Caco-2 (cell line): ENCODE results near the gene SEPTIN12. TPM values are rescaled to one million over a fixed set of nuclear protein-coding genes. Genes with fewer than 3 reads are reported as not detected.

Source experiments
- BruUV-seq: library from RNA; stranded (reverse); fragments of 400-500 nt; replicated peaks from 2 replicates; lab custom pipeline; 2021; lab: Mats Ljungman, UMichigan
- CTCF ChIA-PET: fragments of 300-600 bp; sonication (Branson Sonifier 250); formaldehyde crosslinking; loops from one replicate; lab custom pipeline; 2022; ENCODE audit warnings: antibody characterized with exemption; lab: Charles Lee
- POLR2A ChIA-PET: fragments of 300-600 bp; sonication (Branson Sonifier 250); formaldehyde crosslinking; loops from one replicate; lab custom pipeline; 2022; ENCODE audit warnings: antibody characterized with exemption; lab: Charles Lee
- DNase-seq, 2 experiments: peaks; one replicate each; pipeline versions ENCODE4 v3.0.0 to v3.0.0-alpha.2; 2020 to 2022
- H3K27me3 ChIP-seq: replicated peaks from 2 replicates; pipeline ENCODE4 v1.6.0; 2011; ENCODE audit warnings: low read length; ENCODE audit not compliant: control insufficient read depth, insufficient read depth
- H3K36me3 ChIP-seq: 2 replicates; pipeline ENCODE4 v1.5.1; 2011; ENCODE audit warnings: low read length; ENCODE audit not compliant: control insufficient read depth, insufficient read depth
- H3K4me1 ChIP-seq: fragments of 250-450 bp; sonication (Bioruptor Pico); 2 replicates; pipeline ENCODE4 v1.5.1; 2020; ENCODE audit warnings: mild to moderate bottlenecking
- H3K4me3 ChIP-seq: 2 replicates; pipeline ENCODE4 v1.5.1; 2011; ENCODE audit warnings: low read depth, mild to moderate bottlenecking, control low read depth, low read length
- H3K9me3 ChIP-seq: fragments of 250-450 bp; sonication (Bioruptor Pico); 2 replicates; pipeline ENCODE4 v1.5.1; 2020; ENCODE audit warnings: mild to moderate bottlenecking, moderate library complexity
- H3K27ac Mint-ChIP-seq: one replicate; pipeline ENCODE4 v1.8.0; 2022; ENCODE audit warnings: mixed read lengths; ENCODE audit not compliant: unreplicated experiment
- H3K27me3 Mint-ChIP-seq: one replicate; pipeline ENCODE4 v1.8.0; 2022; ENCODE audit warnings: mixed read lengths; ENCODE audit not compliant: insufficient read depth, unreplicated experiment
- H3K36me3 Mint-ChIP-seq: one replicate; pipeline ENCODE4 v1.8.0; 2022; ENCODE audit warnings: mild to moderate bottlenecking, mixed read lengths; ENCODE audit not compliant: insufficient read depth, unreplicated experiment
- H3K4me1 Mint-ChIP-seq: one replicate; pipeline ENCODE4 v1.8.0; 2022; ENCODE audit warnings: low read depth, mixed read lengths; ENCODE audit not compliant: unreplicated experiment
- H3K4me3 Mint-ChIP-seq: one replicate; pipeline ENCODE4 v1.8.0; 2022; ENCODE audit warnings: mild to moderate bottlenecking, moderate library complexity, mixed read lengths; ENCODE audit not compliant: unreplicated experiment
- H3K9me3 Mint-ChIP-seq: one replicate; pipeline ENCODE4 v1.8.0; 2022; ENCODE audit warnings: mixed read lengths; ENCODE audit not compliant: unreplicated experiment
- intact Hi-C: fragments of 100-400 bp; cut with micrococcal nuclease; formaldehyde crosslinking; loops from one replicate; pipeline ENCODE4 v1.10.0; 2022; ENCODE audit not compliant: unreplicated experiment
- total RNA-seq: library from RNA; stranded (reverse); gene quantifications from 2 replicates; pipeline ENCODE4 v1.2.3, GENCODE V29; 2022
- TF ChIP-seq, protein P1 (sequence below), 2 experiments: fragments of 200-600 bp in 1 of 2; IDR thresholded peaks; 1 replicate in 1 of 2; 2 replicates in 1 of 2; pipeline versions ENCODE4 v1.5.1 to v1.8.0; 2011 to 2022; ENCODE audit warnings: antibody characterized with exemption in 1 of 2, control low read depth in 1 of 2, inconsistent platforms in 1 of 2, low read depth in 1 of 2, low read length in 1 of 2, mild to moderate bottlenecking in 1 of 2, moderate library complexity in 1 of 2; ENCODE audit not compliant: insufficient read depth in 1 of 2, severe bottlenecking in 1 of 2, unreplicated experiment in 1 of 2

SEPTIN12 gene
- total RNA-seq, 1 experiment from 2014 or later, result not detected

DNA sequence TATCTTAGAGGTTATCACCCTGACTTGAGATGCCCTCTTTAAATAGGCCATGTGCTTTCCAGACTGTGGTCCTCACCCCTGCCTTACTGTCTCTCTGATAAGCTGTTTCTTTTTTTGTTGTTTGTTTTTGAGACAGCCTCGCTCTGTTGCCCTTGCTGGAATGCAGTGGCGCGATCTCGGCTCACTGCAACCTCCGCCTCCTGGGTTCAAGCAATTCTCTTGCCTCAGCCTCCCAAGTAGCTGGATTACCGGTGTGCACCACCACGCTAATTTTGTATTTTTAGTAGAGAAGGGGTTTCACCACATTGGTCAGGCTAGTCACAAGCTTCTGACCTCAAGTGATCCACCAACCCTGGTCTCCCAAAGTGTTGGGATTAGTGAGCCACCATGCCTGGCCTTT is 765 bp upstream of the SEPTIN12 start:
- BruUV-seq, result no TSS peak
- TF ChIP-seq, protein P1, sequence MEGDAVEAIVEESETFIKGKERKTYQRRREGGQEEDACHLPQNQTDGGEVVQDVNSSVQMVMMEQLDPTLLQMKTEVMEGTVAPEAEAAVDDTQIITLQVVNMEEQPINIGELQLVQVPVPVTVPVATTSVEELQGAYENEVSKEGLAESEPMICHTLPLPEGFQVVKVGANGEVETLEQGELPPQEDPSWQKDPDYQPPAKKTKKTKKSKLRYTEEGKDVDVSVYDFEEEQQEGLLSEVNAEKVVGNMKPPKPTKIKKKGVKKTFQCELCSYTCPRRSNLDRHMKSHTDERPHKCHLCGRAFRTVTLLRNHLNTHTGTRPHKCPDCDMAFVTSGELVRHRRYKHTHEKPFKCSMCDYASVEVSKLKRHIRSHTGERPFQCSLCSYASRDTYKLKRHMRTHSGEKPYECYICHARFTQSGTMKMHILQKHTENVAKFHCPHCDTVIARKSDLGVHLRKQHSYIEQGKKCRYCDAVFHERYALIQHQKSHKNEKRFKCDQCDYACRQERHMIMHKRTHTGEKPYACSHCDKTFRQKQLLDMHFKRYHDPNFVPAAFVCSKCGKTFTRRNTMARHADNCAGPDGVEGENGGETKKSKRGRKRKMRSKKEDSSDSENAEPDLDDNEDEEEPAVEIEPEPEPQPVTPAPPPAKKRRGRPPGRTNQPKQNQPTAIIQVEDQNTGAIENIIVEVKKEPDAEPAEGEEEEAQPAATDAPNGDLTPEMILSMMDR (IDR thresholded peaks at IDR 0.05; ENCODE audit: insufficient read depth in 1 of 2, low read depth in 1 of 2, low read length in 1 of 2, severe bottlenecking in 1 of 2, unreplicated experiment in 1 of 2), result no peak
- H3K27me3 Mint-ChIP-seq, result no peaks in the 10 kb centered on the region
- no peaks in the 10 kb centered on the region for H3K9me3 Mint-ChIP-seq
- H3K36me3 Mint-ChIP-seq, result peaks cover 8% of the 10 kb centered on the region
- H3K9me3 ChIP-seq, result no peaks in the 10 kb centered on the region
- H3K36me3 ChIP-seq, result no peaks in the 10 kb centered on the region
- peaks cover 12% of the 10 kb centered on the region for H3K4me1 Mint-ChIP-seq
- CTCF ChIA-PET, result no interaction called here
- intact Hi-C loops, result loop anchor here (2.0 kb wide), 1 partner anchor 20 kb away; no protein-coding TSS in a partner anchor
- peaks cover 35% of the 10 kb centered on the region for H3K4me1 ChIP-seq
- peak overlapping the region; percentile 48 for H3K4me3 Mint-ChIP-seq
- no peaks in the 10 kb centered on the region for H3K27me3 ChIP-seq
- peak overlapping the region; percentile 56 for H3K27ac Mint-ChIP-seq
- POLR2A ChIA-PET, result interaction anchor here (0.8 to 1.5 kb wide), 2 partner anchors 20 to 55 kb away, joined by 6 to 7 read pairs; partner anchors contain the start of genes ANKS3 and DNAAF8
- DNase-seq, result no peak
- no peak overlapping the region for H3K4me3 ChIP-seq

- BruUV-seq, result no TSS peak
- Histone ChIP-seq H3K9me3 (no peaks in the 10 kb centered on the region), H3K4me1 (peaks cover 35% of the 10 kb centered on the region), H3K4me3 (no peak overlapping the region), H3K36me3 (no peaks in the 10 kb centered on the region), H3K27me3 (no peaks in the 10 kb centered on the region)
- Mint-ChIP-seq H3K27me3 (no peaks in the 10 kb centered on the region), H3K27ac (peak overlapping the region; percentile 56), H3K4me3 (peak overlapping the region; percentile 48), H3K4me1 (peaks cover 12% of the 10 kb centered on the region), H3K36me3 (peaks cover 8% of the 10 kb centered on the region), H3K9me3 (no peaks in the 10 kb centered on the region)
- ChIA-PET POLR2A (interaction anchor here (0.8 to 1.5 kb wide), 2 partner anchors 20 to 54 kb away, joined by 6 to 7 read pairs; partner anchors contain the start of genes ANKS3 and DNAAF8), CTCF (interaction anchor here (0.6 to 1.1 kb wide), 2 partner anchors 54 to 94 kb away, joined by 3 to 6 read pairs; partner anchors contain the start of gene DNAAF8)
- peak in 1 of 2 experiments; percentile 43 for DNase-seq
- TF ChIP-seq, protein P1 (IDR thresholded peaks at IDR 0.05; ENCODE audit: insufficient read depth in 1 of 2, low read depth in 1 of 2, low read length in 1 of 2, severe bottlenecking in 1 of 2, unreplicated experiment in 1 of 2), result no peak
- intact Hi-C loops, result loop anchor here (2.0 kb wide), 1 partner anchor 20 kb away; no protein-coding TSS in a partner anchor
Observed at GRCh38 chr16:4788489-4788889, 344 bp upstream of the SEPTIN12 start.

- DNase-seq, result no peak
- no peaks in the 10 kb centered on the region for H3K27me3 Mint-ChIP-seq
- TF ChIP-seq, protein P1 (IDR thresholded peaks at IDR 0.05; ENCODE audit: insufficient read depth in 1 of 2, low read depth in 1 of 2, low read length in 1 of 2, severe bottlenecking in 1 of 2, unreplicated experiment in 1 of 2), result no peak
- ChIA-PET CTCF (no interaction called here), POLR2A (no interaction called here)
- Histone ChIP-seq H3K36me3 (no peaks in the 10 kb centered on the region), H3K27me3 (no peaks in the 10 kb centered on the region), H3K4me3 (no peak overlapping the region), H3K9me3 (no peaks in the 10 kb centered on the region), H3K4me1 (peaks cover 35% of the 10 kb centered on the region)
- peaks cover 8% of the 10 kb centered on the region for H3K36me3 Mint-ChIP-seq
- intact Hi-C loops, result no loop called here
- H3K9me3 Mint-ChIP-seq, result no peaks in the 10 kb centered on the region
- H3K4me1 Mint-ChIP-seq, result peaks cover 12% of the 10 kb centered on the region
- no TSS peak for BruUV-seq
- H3K4me3 Mint-ChIP-seq, result no peak overlapping the region
- no peak overlapping the region for H3K27ac Mint-ChIP-seq
Observed at GRCh38 chr16:4787068-4787467, 1.1 kb downstream of the SEPTIN12 start.
